ENCODE measurements around the gene SUMO3. TPM values are rescaled to one million over a fixed set of nuclear protein-coding genes. Genes with fewer than 3 reads are reported as not detected.

Gene SUMO3
- total RNA-seq = 99.7 and 102 TPM in 2 replicates
- polyA plus RNA-seq = 109 and 123 TPM in 2 replicates
- 115 and 130 TPM in 2 replicates for polyA plus RNA-seq (2011; cell fraction: cytosol; rRNA removed)
- polyA plus RNA-seq (2011; cell fraction: nucleus; rRNA removed) = 46.3 and 55.9 TPM in 2 replicates
- polyA plus RNA-seq (2012) = 107 and 137 TPM in 2 replicates
- 79.8 and 101 TPM in 2 replicates for polyA minus RNA-seq
- polyA minus RNA-seq (2011; cell fraction: cytosol; rRNA and poly(A)+ RNA removed) = 50.6 TPM
- polyA minus RNA-seq (2011; cell fraction: nucleus; rRNA and poly(A)+ RNA removed) = 21.6 and 22.3 TPM in 2 replicates
- Bru-seq, nascent RNA = percentile 79 among the genes with signal in this experiment
- BruChase-seq, experiment 1, labeled RNA remaining after a 6-hour chase = percentile 95 among the genes with signal in this experiment
- percentile 78 among the genes with signal in this experiment for BruChase-seq, experiment 2, labeled RNA remaining after a 2-hour chase
- long read RNA-seq, transcript SUMO3-201 (4 exons, 1,807 nt) = major isoform, 326 of 353 reads
- long read RNA-seq, partial matches to known transcripts = 4 of 353 reads
- long read RNA-seq, other reads (novel, unspliced or antisense) = 20 of 353 reads

- Histone ChIP-seq H3K4me2 (ENCODE audit: insufficient read depth, low read length) (peak within 1 kb of the TSS; percentile 65), H3K9me3 (replicated peaks; ENCODE audit: control insufficient read depth, insufficient read depth, low read length) (no peaks in the 10 kb centered on the region), H2AFZ (ENCODE audit: low read depth, low read length) (peak within 1 kb of the TSS; percentile 71), H3K4me1 (ENCODE audit: control insufficient read depth, extremely low read depth, insufficient read depth, low read length) (peaks cover 4% of the 10 kb centered on the region), H4K20me1 (replicated peaks; ENCODE audit: control insufficient read depth, extremely low read depth, insufficient read depth, low read length) (no peaks in the 10 kb centered on the region), H3K4me3 (replicated peaks in 1 of 3; ENCODE audit: insufficient read depth in 1 of 3, low read depth in 1 of 3, low read length in 3 of 3) (peak within 1 kb of the TSS; percentile 67 to 81 (median 71)), H3K27ac (ENCODE audit: insufficient read depth, low read depth, low read length) (peak within 1 kb of the TSS; percentile 59), H3K79me2 (ENCODE audit: control insufficient read depth, insufficient read depth, low read length) (peaks cover 41% of the 10 kb centered on the region), H3K27me3 (ENCODE audit: control insufficient read depth in 2 of 2, insufficient read depth in 2 of 2, low read length in 2 of 2) (no peaks in the 10 kb centered on the region), H3K9ac (replicated peaks; ENCODE audit: extremely low read depth, insufficient read depth, low read length) (peak within 1 kb of the TSS; percentile 89), H3K9me1 (replicated peaks; ENCODE audit: control insufficient read depth, extremely low read depth, insufficient read depth, low read length) (no peaks in the 10 kb centered on the region), H3K36me3 (ENCODE audit: control insufficient read depth in 2 of 2, extremely low read depth in 1 of 2, insufficient read depth in 2 of 2, low read length in 2 of 2) (peaks cover 0 to 4% of the 10 kb centered on the region in 2 experiments)
- ChIA-PET CTCF (interaction anchor here (0.7 to 1.6 kb wide), 6 partner anchors 14 to 310 kb away, joined by 3 to 6 read pairs (median 3); partner anchors contain the start of gene UBE2G2), POLR2A (interaction anchor here (0.9 to 1.0 kb wide), 2 partner anchors 13 to 17 kb away, joined by 3 to 4 read pairs; partner anchors contain the start of gene UBE2G2)
- no TSS peak for BruUV-seq (replicated peaks)
- dilution Hi-C loops (cut with MboI; ENCODE audit: extremely low pct_ligation_motif_present, low sequenced_read_pairs) = no loop called here
- intact Hi-C loops (cut with micrococcal nuclease) = loop anchor here (1.0 kb wide), 3 partner anchors 16 to 93 kb away; no protein-coding TSS in a partner anchor
- TF ChIP-seq FOS (IDR thresholded peaks at IDR 0.05; ENCODE audit: borderline replicate concordance, insufficient read depth, low read length) (peak; percentile 12), MYC (IDR thresholded peaks at IDR 0.05; ENCODE audit: low read depth, low read length) (no peak), GATA2 (IDR thresholded peaks at IDR 0.05; ENCODE audit: insufficient read depth, insufficient read length, low read depth, low read length) (no peak), POLR2A (IDR thresholded peaks at IDR 0.05; ENCODE audit: low read depth, low read length) (peak; percentile 39), MAX (IDR thresholded peaks at IDR 0.05; ENCODE audit: insufficient read depth, insufficient read length) (peak; percentile 69), EZH2 (IDR thresholded peaks at IDR 0.05; ENCODE audit: borderline replicate concordance, low read depth, low read length, severe bottlenecking) (no peak), CTCF (IDR thresholded peaks at IDR 0.05; ENCODE audit: extremely low read depth in 1 of 2, insufficient read depth in 1 of 2, low read depth in 1 of 2, low read length in 2 of 2) (no peak), POLR2AphosphoS5 (IDR thresholded peaks at IDR 0.05; ENCODE audit: insufficient read depth, low read depth, low read length) (no peak), JUN (IDR thresholded peaks at IDR 0.05; ENCODE audit: borderline replicate concordance, insufficient read depth, insufficient read length, low read depth) (no peak)
- FAIRE-seq (peak; percentile 64), DNase-seq (ENCODE audit: low read depth, low spot score) (peak; percentile 80)
Observed at GRCh38 chr21:44817914-44818639, at the start of gene SUMO3. SUMO3 (minus strand) TSS chr21:44818062; CDS start chr21:44817968, 94 bp downstream.

All from endothelial cell of umbilical vein (primary cell).